GM19397 (cell line): Measurements from ENCODE around the gene IL1RAPL2.
"Not testable (repeated sequence)": the region's sequence is repeated elsewhere in the genome, so short reads cannot be mapped to it uniquely, and the experiment has no call there.

ENCODE experiments used
- ATAC-seq: cut with Tn5 transposase; IDR thresholded peaks from one replicate; pipeline ENCODE4 v1.9.1; 2021; ENCODE audit warnings: mild to moderate bottlenecking, moderate library complexity; ENCODE audit not compliant: unreplicated experiment

Gene IL1RAPL2

GRCh38 chrX:105134273-105134672, 568.3 kb downstream of the IL1RAPL2 start:
- ATAC-seq, result no peak

GRCh38 chrX:105136786-105137185, 570.8 kb downstream of the IL1RAPL2 start:
- no peak for ATAC-seq

- no peak for ATAC-seq
Measured at GRCh38 chrX:105150036-105150435, 584.0 kb downstream of the IL1RAPL2 start.

- no peak for ATAC-seq
Measured at GRCh38 chrX:105150557-105150956, 584.6 kb downstream of the IL1RAPL2 start.

- ATAC-seq, result no peak
Measured at GRCh38 chrX:105167233-105167632, 601.2 kb downstream of the IL1RAPL2 start.

GRCh38 chrX:105168577-105168976, 602.6 kb downstream of the IL1RAPL2 start:
- no peak for ATAC-seq

- ATAC-seq, result no peak
Measured at GRCh38 chrX:105173071-105173470, 607.1 kb downstream of the IL1RAPL2 start.

GRCh38 chrX:105179644-105180043, 613.6 kb downstream of the IL1RAPL2 start:
- ATAC-seq, result no peak

GRCh38 chrX:105189093-105189492, 623.1 kb downstream of the IL1RAPL2 start:
- no peak for ATAC-seq

- no peak for ATAC-seq
Measured at GRCh38 chrX:105190252-105190853, 624.4 kb downstream of the IL1RAPL2 start.

- no peak for ATAC-seq
Measured at GRCh38 chrX:105191878-105192277, 625.9 kb downstream of the IL1RAPL2 start.

GRCh38 chrX:105209406-105209805, 643.4 kb downstream of the IL1RAPL2 start:
- ATAC-seq, result no peak

GRCh38 chrX:105210258-105210657, 644.3 kb downstream of the IL1RAPL2 start:
- ATAC-seq, result no peak

GRCh38 chrX:105211066-105211575, 645.1 kb downstream of the IL1RAPL2 start:
- ATAC-seq, result no peak

GRCh38 chrX:105219454-105220401, 653.7 kb downstream of the IL1RAPL2 start:
- no peak for ATAC-seq

- ATAC-seq, result no peak
Measured at GRCh38 chrX:105220636-105221035, 654.6 kb downstream of the IL1RAPL2 start, which contains the start of gene TEX13A. TSS of gene TEX13A (minus strand) at chrX:105220694. CDS start at chrX:105220397, 297 bp downstream.

- no peak for ATAC-seq
Measured at GRCh38 chrX:105221374-105221773, 655.4 kb downstream of the IL1RAPL2 start.

- no peak for ATAC-seq
Measured at GRCh38 chrX:105226499-105226898, 660.5 kb downstream of the IL1RAPL2 start.

GRCh38 chrX:105228602-105229001, 662.6 kb downstream of the IL1RAPL2 start:
- ATAC-seq, result no peak

GRCh38 chrX:105229146-105229545, 663.1 kb downstream of the IL1RAPL2 start:
- ATAC-seq, result no peak

- not testable (repeated sequence) for ATAC-seq
Measured at GRCh38 chrX:105237407-105237806, 671.4 kb downstream of the IL1RAPL2 start.

GRCh38 chrX:105241056-105241455, 675.1 kb downstream of the IL1RAPL2 start:
- no peak for ATAC-seq
